Measurements from ENCODE around the gene AGPS.

AGPS gene

DNA sequence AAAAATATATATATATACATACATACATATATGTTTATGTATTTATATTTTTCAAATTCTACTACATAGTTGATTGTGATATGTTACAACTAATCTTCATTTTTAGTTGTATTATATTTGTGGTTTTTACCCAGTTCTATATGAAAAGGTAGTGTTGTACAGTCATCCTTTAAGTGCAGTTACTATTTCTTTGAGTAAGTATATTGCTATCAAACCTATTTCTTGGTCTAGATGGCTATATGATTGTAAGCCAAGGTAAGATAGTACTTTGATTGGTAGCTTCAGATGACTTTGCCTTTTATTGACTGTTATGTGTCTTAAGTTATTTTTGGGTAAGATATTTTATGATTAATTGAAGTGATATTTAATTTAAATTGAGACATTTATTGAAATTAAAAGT, 89.6 kb downstream of the AGPS start:
- no peak for TF ChIP-seq ZNF302 (tag by site-specific recombination; IDR thresholded peaks at IDR 0.05; ENCODE audit: low read depth)
- TF ChIP-seq ZBTB48 (tag by site-specific recombination; IDR thresholded peaks at IDR 0.05) = no peak
- no peak for TF ChIP-seq GLIS1 (tag by site-specific recombination; IDR thresholded peaks at IDR 0.05)
- TF ChIP-seq ZNF23 (tag by site-specific recombination; IDR thresholded peaks at IDR 0.05; ENCODE audit: borderline replicate concordance) = no peak
- TF ChIP-seq ZNF514 (tag by site-specific recombination; IDR thresholded peaks at IDR 0.05) = no peak
- TF ChIP-seq ZNF596 (tag by site-specific recombination; IDR thresholded peaks at IDR 0.05) = no peak
- TF ChIP-seq HOXD13 (CRISPR knock-in tag; IDR thresholded peaks at IDR 0.05; ENCODE audit: borderline replicate concordance) = no peak
- no peak for TF ChIP-seq ZNF558 (tag by site-specific recombination; IDR thresholded peaks at IDR 0.05)
- no peak for TF ChIP-seq ZBTB8A (tag by site-specific recombination; IDR thresholded peaks at IDR 0.05)
- TF ChIP-seq ZNF112 (tag by site-specific recombination; IDR thresholded peaks at IDR 0.05) = no peak
- TF ChIP-seq PATZ1 (tag by site-specific recombination; IDR thresholded peaks at IDR 0.05) = no peak
- TF ChIP-seq ZNF621 (tag by site-specific recombination; IDR thresholded peaks at IDR 0.05) = no peak
- no peak for TF ChIP-seq ZNF692 (tag by site-specific recombination; IDR thresholded peaks at IDR 0.05)
- TF ChIP-seq ZNF223 (tag by site-specific recombination; IDR thresholded peaks at IDR 0.05) = no peak
- TF ChIP-seq HOXC10 (CRISPR knock-in tag; IDR thresholded peaks at IDR 0.05) = no peak
- TF ChIP-seq ZNF138 (tag by site-specific recombination; IDR thresholded peaks at IDR 0.05; ENCODE audit: borderline replicate concordance) = no peak
- TF ChIP-seq, protein P1, sequence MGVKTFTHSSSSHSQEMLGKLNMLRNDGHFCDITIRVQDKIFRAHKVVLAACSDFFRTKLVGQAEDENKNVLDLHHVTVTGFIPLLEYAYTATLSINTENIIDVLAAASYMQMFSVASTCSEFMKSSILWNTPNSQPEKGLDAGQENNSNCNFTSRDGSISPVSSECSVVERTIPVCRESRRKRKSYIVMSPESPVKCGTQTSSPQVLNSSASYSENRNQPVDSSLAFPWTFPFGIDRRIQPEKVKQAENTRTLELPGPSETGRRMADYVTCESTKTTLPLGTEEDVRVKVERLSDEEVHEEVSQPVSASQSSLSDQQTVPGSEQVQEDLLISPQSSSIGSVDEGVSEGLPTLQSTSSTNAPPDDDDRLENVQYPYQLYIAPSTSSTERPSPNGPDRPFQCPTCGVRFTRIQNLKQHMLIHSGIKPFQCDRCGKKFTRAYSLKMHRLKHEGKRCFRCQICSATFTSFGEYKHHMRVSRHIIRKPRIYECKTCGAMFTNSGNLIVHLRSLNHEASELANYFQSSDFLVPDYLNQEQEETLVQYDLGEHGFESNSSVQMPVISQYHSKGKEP (tag by site-specific recombination; IDR thresholded peaks at IDR 0.05) = no peak
- no peak for TF ChIP-seq ZNF555 (tag by site-specific recombination; conservative IDR thresholded peaks at IDR 0.05)
- no peak for TF ChIP-seq ZNF324 (tag by site-specific recombination; IDR thresholded peaks at IDR 0.05)
- no peak for TF ChIP-seq ZNF670 (tag by site-specific recombination; IDR thresholded peaks at IDR 0.05; ENCODE audit: low read depth)
- peaks cover 9 to 19% of the 10 kb centered on the region in 2 experiments; a peak in 2 of 3 replicates for H3K36me3 ChIP-seq (ENCODE audit: control insufficient read depth in 2 of 2, insufficient read depth in 1 of 2, low read length in 2 of 2)
- H3K4me1 ChIP-seq (ENCODE audit: control insufficient read depth, insufficient read depth, low read length) = no peaks in the 10 kb centered on the region
- no peak overlapping the region for H3K27ac ChIP-seq (ENCODE audit: extremely low read depth, low read depth, low read length)
- no peaks in the 10 kb centered on the region for H3K9me3 ChIP-seq (ENCODE audit: control insufficient read depth, insufficient read depth, low read depth, low read length)
- ChIA-PET CTCF (interaction anchor here (1.0 kb wide), 1 partner anchor 149 kb away, joined by 3 read pairs; no protein-coding TSS in a partner anchor), POLR2A (no interaction called here)
- H3K4me3 ChIP-seq (ENCODE audit: low read depth, low read length) = no peak overlapping the region

DNA sequence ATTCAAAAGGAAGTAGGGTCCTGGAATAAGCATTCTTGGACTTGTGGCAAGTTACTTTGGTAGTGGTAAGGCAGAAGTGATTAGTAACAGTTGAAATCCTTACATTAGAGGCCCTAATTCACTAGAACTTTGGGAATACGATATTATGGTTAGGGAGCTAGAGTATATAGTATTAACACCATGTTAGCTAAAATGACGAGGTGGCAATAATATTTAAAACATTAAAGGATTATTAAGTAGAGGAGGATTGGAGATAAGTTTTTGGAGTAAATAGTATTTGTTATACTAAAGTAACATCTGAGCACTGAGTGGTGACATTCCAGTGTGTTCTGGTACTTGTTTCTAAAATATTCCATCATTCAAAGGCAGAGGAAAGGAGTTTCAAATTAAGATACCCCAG, 91.0 kb downstream of the AGPS start:
- ChIA-PET CTCF (interaction anchor here (1.2 kb wide), 1 partner anchor 241 kb away, joined by 3 read pairs; no protein-coding TSS in a partner anchor), POLR2A (no interaction called here)
- H3K4me3 ChIP-seq (ENCODE audit: low read depth, low read length) = no peak overlapping the region
- peaks cover 9 to 15% of the 10 kb centered on the region in 2 experiments; a peak in 2 of 3 replicates for H3K36me3 ChIP-seq (ENCODE audit: control insufficient read depth in 2 of 2, insufficient read depth in 1 of 2, low read length in 2 of 2)
- H3K4me1 ChIP-seq (ENCODE audit: control insufficient read depth, insufficient read depth, low read length) = no peaks in the 10 kb centered on the region
- no peaks in the 10 kb centered on the region for H3K9me3 ChIP-seq (ENCODE audit: control insufficient read depth, insufficient read depth, low read depth, low read length)
- no peak overlapping the region for H3K27ac ChIP-seq (ENCODE audit: extremely low read depth, low read depth, low read length)
- TF ChIP-seq, protein P2, sequence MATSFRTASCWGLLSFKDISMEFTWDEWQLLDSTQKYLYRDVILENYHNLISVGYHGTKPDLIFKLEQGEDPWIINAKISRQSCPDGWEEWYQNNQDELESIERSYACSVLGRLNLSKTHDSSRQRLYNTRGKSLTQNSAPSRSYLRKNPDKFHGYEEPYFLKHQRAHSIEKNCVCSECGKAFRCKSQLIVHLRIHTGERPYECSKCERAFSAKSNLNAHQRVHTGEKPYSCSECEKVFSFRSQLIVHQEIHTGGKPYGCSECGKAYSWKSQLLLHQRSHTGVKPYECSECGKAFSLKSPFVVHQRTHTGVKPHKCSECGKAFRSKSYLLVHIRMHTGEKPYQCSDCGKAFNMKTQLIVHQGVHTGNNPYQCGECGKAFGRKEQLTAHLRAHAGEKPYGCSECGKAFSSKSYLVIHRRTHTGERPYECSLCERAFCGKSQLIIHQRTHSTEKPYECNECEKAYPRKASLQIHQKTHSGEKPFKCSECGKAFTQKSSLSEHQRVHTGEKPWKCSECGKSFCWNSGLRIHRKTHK (tag by site-specific recombination; IDR thresholded peaks at IDR 0.05) = no peak
- TF ChIP-seq PRDM1 (tag by site-specific recombination; IDR thresholded peaks at IDR 0.05) (no peak), PRDM6 (tag by site-specific recombination; IDR thresholded peaks at IDR 0.05) (no peak), SALL2 (tag by site-specific recombination; IDR thresholded peaks at IDR 0.05; ENCODE audit: borderline replicate concordance) (no peak), ZNF777 (tag by site-specific recombination; IDR thresholded peaks at IDR 0.05; ENCODE audit: borderline replicate concordance) (no peak)
- TF ChIP-seq, protein P3, sequence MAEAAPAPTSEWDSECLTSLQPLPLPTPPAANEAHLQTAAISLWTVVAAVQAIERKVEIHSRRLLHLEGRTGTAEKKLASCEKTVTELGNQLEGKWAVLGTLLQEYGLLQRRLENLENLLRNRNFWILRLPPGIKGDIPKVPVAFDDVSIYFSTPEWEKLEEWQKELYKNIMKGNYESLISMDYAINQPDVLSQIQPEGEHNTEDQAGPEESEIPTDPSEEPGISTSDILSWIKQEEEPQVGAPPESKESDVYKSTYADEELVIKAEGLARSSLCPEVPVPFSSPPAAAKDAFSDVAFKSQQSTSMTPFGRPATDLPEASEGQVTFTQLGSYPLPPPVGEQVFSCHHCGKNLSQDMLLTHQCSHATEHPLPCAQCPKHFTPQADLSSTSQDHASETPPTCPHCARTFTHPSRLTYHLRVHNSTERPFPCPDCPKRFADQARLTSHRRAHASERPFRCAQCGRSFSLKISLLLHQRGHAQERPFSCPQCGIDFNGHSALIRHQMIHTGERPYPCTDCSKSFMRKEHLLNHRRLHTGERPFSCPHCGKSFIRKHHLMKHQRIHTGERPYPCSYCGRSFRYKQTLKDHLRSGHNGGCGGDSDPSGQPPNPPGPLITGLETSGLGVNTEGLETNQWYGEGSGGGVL (tag by site-specific recombination; IDR thresholded peaks at IDR 0.05) = no peak

Data from HEK293 (cell line).